ENCODE data around the gene FOXO3. TPM values are rescaled to one million over a fixed set of nuclear protein-coding genes. Genes with fewer than 3 reads are reported as not detected.

FOXO3 gene
- total and polyA plus RNA-seq, 2 of the 8 experiments (the other 6 are each of a cell fraction or from before 2014, with no cell fraction given) = 13.1 to 19.3 TPM

DNA sequence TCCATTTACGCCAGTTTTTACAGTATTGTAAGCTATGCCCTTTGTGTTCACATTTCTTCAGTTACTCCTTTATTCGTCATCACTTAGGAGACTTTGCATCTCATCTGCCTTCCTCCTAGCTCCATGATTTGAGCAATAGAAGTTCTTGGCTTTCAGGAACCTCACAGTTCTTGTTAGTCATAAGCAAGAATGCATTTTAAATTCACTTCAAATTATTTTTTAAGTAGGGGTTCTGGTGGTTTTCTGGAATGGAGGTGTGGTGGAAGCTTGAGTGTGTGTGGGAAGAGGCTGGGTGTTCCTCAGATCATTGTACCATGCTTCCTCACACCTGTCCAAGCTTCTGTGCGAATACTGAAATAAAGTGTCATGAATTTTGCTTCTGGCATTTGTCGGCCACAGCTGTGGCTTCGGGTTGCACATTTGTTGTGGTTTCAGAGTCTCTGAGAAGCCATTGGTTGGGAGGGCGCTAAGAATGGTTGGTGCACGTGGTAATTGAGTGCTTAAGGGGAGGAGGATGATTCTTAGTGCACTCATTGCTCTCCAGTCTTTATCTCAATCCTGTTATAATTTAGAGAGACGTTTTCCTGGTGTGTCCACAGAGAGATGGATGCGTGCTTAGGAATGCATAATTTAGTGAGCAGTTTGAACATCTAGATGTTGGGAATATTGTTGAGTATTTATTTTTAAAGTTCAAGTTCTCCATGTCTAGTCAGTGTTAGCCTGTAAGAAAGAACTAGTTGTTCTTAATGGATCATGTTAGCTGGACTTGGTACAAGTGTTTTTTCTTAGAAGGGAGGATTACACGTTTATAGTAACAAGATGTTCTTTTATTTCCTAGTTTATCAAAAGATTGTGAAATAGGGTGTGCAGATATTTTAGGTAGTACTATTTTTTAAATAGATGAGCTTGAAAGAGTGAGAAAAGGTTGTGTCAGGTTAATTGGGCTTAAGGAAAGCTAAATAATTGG lies 31.9 kb downstream of the FOXO3 start (continued):
- TF ChIP-seq, protein P1, sequence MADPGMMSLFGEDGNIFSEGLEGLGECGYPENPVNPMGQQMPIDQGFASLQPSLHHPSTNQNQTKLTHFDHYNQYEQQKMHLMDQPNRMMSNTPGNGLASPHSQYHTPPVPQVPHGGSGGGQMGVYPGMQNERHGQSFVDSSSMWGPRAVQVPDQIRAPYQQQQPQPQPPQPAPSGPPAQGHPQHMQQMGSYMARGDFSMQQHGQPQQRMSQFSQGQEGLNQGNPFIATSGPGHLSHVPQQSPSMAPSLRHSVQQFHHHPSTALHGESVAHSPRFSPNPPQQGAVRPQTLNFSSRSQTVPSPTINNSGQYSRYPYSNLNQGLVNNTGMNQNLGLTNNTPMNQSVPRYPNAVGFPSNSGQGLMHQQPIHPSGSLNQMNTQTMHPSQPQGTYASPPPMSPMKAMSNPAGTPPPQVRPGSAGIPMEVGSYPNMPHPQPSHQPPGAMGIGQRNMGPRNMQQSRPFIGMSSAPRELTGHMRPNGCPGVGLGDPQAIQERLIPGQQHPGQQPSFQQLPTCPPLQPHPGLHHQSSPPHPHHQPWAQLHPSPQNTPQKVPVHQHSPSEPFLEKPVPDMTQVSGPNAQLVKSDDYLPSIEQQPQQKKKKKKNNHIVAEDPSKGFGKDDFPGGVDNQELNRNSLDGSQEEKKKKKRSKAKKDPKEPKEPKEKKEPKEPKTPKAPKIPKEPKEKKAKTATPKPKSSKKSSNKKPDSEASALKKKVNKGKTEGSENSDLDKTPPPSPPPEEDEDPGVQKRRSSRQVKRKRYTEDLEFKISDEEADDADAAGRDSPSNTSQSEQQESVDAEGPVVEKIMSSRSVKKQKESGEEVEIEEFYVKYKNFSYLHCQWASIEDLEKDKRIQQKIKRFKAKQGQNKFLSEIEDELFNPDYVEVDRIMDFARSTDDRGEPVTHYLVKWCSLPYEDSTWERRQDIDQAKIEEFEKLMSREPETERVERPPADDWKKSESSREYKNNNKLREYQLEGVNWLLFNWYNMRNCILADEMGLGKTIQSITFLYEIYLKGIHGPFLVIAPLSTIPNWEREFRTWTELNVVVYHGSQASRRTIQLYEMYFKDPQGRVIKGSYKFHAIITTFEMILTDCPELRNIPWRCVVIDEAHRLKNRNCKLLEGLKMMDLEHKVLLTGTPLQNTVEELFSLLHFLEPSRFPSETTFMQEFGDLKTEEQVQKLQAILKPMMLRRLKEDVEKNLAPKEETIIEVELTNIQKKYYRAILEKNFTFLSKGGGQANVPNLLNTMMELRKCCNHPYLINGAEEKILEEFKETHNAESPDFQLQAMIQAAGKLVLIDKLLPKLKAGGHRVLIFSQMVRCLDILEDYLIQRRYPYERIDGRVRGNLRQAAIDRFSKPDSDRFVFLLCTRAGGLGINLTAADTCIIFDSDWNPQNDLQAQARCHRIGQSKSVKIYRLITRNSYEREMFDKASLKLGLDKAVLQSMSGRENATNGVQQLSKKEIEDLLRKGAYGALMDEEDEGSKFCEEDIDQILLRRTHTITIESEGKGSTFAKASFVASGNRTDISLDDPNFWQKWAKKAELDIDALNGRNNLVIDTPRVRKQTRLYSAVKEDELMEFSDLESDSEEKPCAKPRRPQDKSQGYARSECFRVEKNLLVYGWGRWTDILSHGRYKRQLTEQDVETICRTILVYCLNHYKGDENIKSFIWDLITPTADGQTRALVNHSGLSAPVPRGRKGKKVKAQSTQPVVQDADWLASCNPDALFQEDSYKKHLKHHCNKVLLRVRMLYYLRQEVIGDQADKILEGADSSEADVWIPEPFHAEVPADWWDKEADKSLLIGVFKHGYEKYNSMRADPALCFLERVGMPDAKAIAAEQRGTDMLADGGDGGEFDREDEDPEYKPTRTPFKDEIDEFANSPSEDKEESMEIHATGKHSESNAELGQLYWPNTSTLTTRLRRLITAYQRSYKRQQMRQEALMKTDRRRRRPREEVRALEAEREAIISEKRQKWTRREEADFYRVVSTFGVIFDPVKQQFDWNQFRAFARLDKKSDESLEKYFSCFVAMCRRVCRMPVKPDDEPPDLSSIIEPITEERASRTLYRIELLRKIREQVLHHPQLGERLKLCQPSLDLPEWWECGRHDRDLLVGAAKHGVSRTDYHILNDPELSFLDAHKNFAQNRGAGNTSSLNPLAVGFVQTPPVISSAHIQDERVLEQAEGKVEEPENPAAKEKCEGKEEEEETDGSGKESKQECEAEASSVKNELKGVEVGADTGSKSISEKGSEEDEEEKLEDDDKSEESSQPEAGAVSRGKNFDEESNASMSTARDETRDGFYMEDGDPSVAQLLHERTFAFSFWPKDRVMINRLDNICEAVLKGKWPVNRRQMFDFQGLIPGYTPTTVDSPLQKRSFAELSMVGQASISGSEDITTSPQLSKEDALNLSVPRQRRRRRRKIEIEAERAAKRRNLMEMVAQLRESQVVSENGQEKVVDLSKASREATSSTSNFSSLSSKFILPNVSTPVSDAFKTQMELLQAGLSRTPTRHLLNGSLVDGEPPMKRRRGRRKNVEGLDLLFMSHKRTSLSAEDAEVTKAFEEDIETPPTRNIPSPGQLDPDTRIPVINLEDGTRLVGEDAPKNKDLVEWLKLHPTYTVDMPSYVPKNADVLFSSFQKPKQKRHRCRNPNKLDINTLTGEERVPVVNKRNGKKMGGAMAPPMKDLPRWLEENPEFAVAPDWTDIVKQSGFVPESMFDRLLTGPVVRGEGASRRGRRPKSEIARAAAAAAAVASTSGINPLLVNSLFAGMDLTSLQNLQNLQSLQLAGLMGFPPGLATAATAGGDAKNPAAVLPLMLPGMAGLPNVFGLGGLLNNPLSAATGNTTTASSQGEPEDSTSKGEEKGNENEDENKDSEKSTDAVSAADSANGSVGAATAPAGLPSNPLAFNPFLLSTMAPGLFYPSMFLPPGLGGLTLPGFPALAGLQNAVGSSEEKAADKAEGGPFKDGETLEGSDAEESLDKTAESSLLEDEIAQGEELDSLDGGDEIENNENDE (IDR thresholded peaks at IDR 0.05; ENCODE audit: insufficient replicate concordance, low read length) = no peak
